LNCAP (cell line): ENCODE results near the gene MARK2.

Source experiments
- CTCF ChIP-seq: fragments of 450-650 bp; IDR thresholded peaks from 2 replicates; pipeline ENCODE4 v1.5.1; 2017; ENCODE audit warnings: mild to moderate bottlenecking

Gene MARK2

GRCh38 chr11:63871962-63872799 is 33.3 kb downstream of the MARK2 start:
- peak; percentile 63; the same call in 1 of the 2 replicates for TF ChIP-seq CTCF

- TF ChIP-seq CTCF, result no peak
Measured at GRCh38 chr11:63872800-63873197, 33.9 kb downstream of the MARK2 start.

GRCh38 chr11:63873311-63873710 is 34.4 kb downstream of the MARK2 start:
- TF ChIP-seq CTCF, result no peak

- TF ChIP-seq CTCF, result no peak
Measured at GRCh38 chr11:63874511-63874910, 35.6 kb downstream of the MARK2 start.

GRCh38 chr11:63875506-63876065 is 36.7 kb downstream of the MARK2 start:
- TF ChIP-seq CTCF, result no peak

- no peak for TF ChIP-seq CTCF
Measured at GRCh38 chr11:63876616-63877015, 37.7 kb downstream of the MARK2 start.

GRCh38 chr11:63877658-63878241 is 38.8 kb downstream of the MARK2 start:
- no peak for TF ChIP-seq CTCF
